ENCODE data around the gene COL15A1.

COL15A1 gene

GRCh38 chr9:99040911-99041582, 97.3 kb downstream of the COL15A1 start:
- no peak for DNase-seq

GRCh38 chr9:99041618-99042017, 97.9 kb downstream of the COL15A1 start:
- no peak for DNase-seq

GRCh38 chr9:99042620-99043019, 98.9 kb downstream of the COL15A1 start:
- DNase-seq: no peak

GRCh38 chr9:99044827-99045226, 101.1 kb downstream of the COL15A1 start:
- DNase-seq: peak; percentile 2

GRCh38 chr9:99046068-99046467, 102.4 kb downstream of the COL15A1 start:
- no peak for DNase-seq

DNA sequence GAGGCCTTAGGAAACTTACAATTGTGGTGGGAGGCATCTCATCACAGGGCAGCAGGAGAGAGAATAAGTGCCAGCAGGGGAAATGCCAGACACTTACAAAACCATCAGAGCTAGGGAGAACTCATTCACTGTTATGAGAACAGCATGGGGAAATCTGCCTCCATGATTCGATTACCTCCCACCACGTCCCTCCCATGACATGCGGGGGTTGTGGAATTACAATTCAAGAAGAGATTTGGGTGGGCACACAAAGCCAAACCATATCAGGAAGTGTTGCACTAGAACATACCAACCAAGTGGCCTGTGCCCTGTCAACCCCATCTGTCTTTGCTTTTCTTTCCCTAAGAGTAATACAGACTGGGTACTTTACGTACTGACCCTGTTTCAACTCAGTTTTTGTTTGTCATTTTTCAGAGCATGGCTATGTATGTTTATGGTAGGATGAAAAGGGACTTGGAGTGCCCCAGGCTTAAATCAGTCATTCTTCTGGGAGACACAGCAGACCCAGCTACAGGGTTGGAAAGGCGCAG, 102.9 kb downstream of the COL15A1 start:
- no peak for DNase-seq

DNA sequence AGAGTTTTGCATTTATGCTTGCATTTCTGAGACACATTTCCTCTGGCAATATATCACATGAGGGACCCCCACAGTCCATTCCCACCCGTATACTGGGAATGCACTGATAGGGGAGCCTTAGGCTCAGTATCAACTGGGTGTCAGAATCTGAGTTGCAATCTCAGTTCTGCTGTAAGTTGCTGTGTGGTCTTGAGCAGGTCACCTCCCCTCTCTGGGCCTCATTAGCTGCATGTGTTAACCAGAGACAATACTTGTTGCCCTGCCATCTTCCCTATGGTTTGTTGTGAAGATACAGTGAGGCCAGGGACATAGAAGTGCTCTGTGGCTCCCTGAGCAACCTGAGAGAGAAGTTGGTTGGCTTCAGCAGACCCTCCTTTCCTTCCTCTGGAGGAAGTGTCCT, 105.5 kb downstream of the COL15A1 start:
- DNase-seq: no peak

DNA sequence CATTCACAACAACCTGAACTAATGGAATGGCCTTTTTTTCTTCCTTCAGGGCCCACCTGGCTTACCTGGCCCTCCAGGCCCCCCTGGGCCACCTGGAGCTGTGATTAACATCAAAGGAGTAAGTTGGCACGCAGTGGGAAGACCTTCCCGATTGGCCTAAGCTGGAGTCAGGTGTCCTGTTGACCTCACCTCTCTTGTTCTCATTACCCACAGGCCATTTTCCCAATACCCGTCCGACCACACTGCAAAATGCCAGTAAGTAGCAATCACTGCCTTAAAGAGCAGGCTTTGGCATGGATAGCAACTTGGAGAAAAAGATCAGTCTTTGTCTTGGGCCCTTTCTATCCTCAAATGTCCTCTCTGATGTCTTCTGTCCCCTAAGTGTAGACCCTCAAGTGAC, 105.9 kb downstream of the COL15A1 start:
- no peak for DNase-seq

- DNase-seq: no peak
These were observed 106.7 kb downstream of the COL15A1 start for GRCh38 chr9:99050292-99050911.

DNA sequence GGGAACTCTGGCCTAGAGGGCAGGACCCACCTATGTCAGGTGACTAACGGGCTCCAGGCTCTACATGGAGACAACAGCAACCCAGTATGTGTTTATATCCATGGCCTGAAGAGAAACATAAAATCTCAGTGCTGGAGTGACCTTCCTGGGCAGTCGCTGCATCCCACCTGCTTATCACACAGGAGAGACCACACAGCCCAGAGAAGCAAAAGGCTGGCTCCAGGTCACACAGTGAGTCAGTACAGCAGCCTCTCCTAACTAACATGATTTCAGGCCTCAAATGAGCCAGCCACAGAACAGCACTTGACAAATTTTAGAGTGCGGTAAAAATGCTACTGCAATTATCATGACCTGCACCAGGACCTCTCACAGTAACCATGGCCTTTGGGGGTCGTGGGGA, 107.2 kb downstream of the COL15A1 start:
- DNase-seq: no peak

DNA sequence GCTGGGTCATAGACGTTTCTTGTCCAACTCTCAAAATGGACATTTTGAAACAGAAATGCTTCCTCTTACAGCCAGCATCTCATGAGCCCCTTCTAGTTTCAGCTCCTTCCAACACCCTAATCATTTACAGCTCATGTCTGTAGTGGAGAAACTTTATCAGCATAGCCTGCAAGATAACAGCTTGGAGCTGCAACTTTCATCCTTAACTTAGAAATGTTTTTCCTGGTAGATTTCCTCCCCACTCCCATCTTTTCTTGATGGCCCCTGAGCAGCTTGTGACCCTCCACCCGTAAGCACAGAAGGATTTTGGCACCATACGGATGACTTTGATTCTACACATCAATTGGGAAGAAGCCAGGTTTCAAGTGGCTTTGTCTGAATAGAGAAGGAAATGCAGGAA, 107.7 kb downstream of the COL15A1 start:
- no peak for DNase-seq

DNA sequence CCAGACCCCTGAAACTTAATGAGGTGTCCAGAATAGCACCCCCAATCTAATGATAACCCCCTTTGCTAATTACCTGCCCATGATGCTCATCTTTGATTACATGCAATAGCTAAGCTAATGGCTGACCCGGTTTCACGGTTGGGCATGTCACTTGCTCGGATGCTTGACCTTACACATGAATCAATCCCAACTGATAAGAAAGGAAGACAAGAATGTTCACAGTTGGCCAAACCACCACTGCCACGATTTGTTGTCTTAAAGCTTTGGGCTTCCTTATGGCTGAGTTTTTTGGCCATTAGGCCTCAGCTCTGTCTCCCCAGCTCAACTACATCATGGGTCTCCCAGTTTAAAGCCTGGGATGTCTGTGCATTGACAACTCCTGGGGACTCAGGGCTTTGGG, 108.1 kb downstream of the COL15A1 start:
- no peak for DNase-seq

DNA sequence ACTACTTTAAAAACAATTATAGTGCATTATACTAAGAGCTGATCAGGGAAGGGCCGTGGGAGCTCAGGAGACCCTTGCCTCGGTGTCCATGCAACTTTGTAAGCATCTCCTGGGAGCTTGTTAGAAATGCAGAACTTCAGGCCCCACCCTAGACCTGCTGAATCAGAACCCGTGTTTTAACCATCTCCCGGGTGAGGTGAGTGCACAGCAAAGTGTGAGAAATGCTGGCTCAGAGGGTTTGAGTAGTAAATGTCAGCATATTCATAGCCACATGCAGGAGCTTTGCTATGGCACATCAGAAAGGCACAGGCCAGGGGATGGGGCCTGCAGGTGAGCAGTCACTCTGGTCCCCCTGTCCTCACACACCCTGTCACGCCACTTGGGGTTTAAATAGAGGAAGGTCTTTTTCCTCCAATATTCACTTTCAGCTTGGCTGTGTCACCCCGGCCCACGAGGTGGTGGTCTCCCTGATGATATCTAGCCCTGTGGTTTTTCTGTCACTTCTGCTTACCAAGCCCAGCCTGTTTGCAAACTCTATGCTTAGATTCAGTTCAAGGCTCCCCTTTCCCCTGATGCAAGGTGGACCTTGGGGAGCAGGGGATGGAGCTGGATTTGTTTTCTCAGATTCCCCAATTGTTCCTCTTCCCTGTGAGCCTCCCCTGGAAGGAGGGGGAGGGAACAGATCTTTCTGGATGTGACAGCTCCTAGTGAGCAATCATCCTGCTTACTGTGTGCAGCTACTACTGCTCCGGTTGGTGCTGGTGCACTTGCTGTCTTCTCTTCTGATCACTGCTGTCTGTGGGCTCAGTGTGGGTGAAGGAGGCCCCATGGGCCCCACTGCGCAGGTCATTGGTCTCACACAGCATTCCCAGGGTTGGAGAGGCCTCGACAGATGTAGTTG, 109.4 kb downstream of the COL15A1 start:
- DNase-seq: no peak

GRCh38 chr9:99054581-99054980, 110.9 kb downstream of the COL15A1 start:
- no peak for DNase-seq

- no peak for DNase-seq
These were observed 111.7 kb downstream of the COL15A1 start for GRCh38 chr9:99055384-99055783.

DNA sequence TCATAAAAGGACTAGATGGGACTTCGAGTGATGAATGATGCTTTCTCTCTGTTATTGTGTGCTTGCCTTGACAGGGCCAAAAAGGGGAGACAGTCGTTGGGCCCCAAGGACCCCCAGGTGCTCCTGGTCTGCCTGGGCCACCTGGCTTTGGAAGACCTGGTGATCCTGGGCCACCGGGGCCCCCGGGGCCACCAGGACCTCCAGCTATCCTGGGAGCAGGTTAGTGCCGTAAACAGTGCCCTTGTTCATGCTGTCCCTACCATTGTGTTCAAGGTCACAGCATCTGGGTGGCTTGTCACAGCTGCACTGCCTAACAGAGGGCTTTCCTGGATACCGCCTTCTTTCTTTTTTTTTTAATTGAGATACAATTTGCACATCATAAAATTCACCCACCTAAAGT, 112.5 kb downstream of the COL15A1 start:
- no peak for DNase-seq

GRCh38 chr9:99056886-99057664, 113.4 kb downstream of the COL15A1 start:
- peak; percentile 79 for DNase-seq

- peak; percentile 88 for DNase-seq
These were observed 114.2 kb downstream of the COL15A1 start for GRCh38 chr9:99057665-99058625.

DNA sequence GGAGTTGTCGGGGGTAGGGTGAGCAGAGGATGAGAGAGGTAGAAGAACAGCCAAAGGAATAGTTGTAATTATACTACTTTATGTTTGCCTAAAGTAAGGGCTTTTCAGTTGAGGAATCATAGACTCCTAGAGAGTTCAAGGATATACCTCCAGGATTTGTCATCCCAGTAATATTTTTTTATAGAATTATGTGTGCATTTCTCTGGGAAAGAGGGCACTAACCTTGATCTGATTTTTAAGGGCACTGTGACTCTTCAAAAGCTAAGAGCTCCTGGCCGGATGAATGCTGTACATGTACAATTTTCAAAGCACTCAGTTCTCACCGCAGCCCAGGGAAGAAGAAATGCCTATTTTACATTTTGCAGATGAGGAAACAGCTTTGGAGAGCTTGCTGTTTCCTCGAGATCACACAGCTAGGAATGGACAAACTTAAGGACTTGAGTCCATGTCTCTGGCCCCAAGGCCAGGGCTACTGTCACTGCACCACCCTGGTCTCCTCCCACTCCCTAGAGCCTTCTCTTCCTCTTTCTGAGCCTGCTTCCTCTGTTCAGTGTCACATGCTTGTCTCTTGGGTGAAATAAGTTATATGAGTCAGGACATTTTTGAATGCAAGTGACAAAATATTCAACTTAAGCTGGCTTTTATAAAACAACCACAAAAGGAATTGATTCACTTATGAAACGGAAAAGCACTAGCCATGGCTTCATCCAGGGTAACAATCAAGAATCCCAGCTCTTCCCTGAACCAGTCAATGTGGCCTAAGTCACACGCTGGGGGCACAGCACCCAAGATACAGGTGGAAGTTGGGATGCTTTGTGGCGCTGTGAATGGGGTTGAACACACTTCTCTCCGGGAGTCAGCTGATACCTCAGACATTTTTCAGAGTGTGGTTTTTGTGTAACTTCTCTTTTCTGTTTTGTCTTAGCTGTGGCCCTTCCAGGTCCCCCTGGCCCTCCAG, 115.5 kb downstream of the COL15A1 start:
- DNase-seq: peak; percentile 64

- no peak for DNase-seq
These were observed 116.9 kb downstream of the COL15A1 start for GRCh38 chr9:99060621-99061020.

All from activated CD4-positive, alpha-beta T cell treated with anti-CD3 and anti-CD28 coated beads, Interleukin-2, amount 50 U/mL, for 16 hours (primary cell).